Activated CD4-positive, alpha-beta T cell treated with anti-CD3 and anti-CD28 coated beads, Interleukin-2, amount 50 U/mL, for 1 hour (primary cell): ENCODE results near the gene ZBTB7C.

Experiments
- DNase-seq: peaks from one replicate; pipeline ENCODE4 v3.0.0-alpha.2; 2020

Gene ZBTB7C

GRCh38 chr18:48003426-48004349 lies 405.5 kb downstream of the ZBTB7C start:
- DNase-seq: no peak

GRCh38 chr18:48002933-48003365 lies 406.2 kb downstream of the ZBTB7C start:
- no peak for DNase-seq

GRCh38 chr18:48000701-48001100 lies 408.5 kb downstream of the ZBTB7C start:
- DNase-seq: no peak

GRCh38 chr18:47999801-48000248 lies 409.4 kb downstream of the ZBTB7C start:
- DNase-seq: no peak

GRCh38 chr18:47997338-47997780 lies 411.8 kb downstream of the ZBTB7C start:
- peak; percentile 20 for DNase-seq

GRCh38 chr18:47996091-47996541 lies 413.1 kb downstream of the ZBTB7C start:
- no peak for DNase-seq

- DNase-seq: no peak
Observed at GRCh38 chr18:47995654-47996053, 413.5 kb downstream of the ZBTB7C start.

- no peak for DNase-seq
Observed at GRCh38 chr18:47993409-47993808, 415.8 kb downstream of the ZBTB7C start.

GRCh38 chr18:47992976-47993375 lies 416.2 kb downstream of the ZBTB7C start:
- no peak for DNase-seq

- DNase-seq: no peak
Observed at GRCh38 chr18:47992266-47992665, 416.9 kb downstream of the ZBTB7C start.

- DNase-seq: no peak
Observed at GRCh38 chr18:47990981-47991380, 418.2 kb downstream of the ZBTB7C start.

- DNase-seq: no peak
Observed at GRCh38 chr18:47987388-47987699, 421.8 kb downstream of the ZBTB7C start.

- DNase-seq: no peak
Observed at GRCh38 chr18:47986620-47987387, 422.4 kb downstream of the ZBTB7C start.

- DNase-seq: no peak
Observed at GRCh38 chr18:47985866-47986265, 423.3 kb downstream of the ZBTB7C start.

GRCh38 chr18:47984991-47985390 lies 424.2 kb downstream of the ZBTB7C start:
- DNase-seq: no peak

GRCh38 chr18:47983946-47984345 lies 425.2 kb downstream of the ZBTB7C start:
- DNase-seq: no peak

GRCh38 chr18:47983055-47983454 lies 426.1 kb downstream of the ZBTB7C start:
- no peak for DNase-seq

- DNase-seq: no peak
Observed at GRCh38 chr18:47981830-47982229, 427.4 kb downstream of the ZBTB7C start.

GRCh38 chr18:47981320-47981719 lies 427.9 kb downstream of the ZBTB7C start:
- DNase-seq: no peak

- DNase-seq: no peak
Observed at GRCh38 chr18:47979611-47980200, 429.5 kb downstream of the ZBTB7C start.

- DNase-seq: no peak
Observed at GRCh38 chr18:47978603-47979002, 430.6 kb downstream of the ZBTB7C start.

GRCh38 chr18:47978141-47978540 lies 431.0 kb downstream of the ZBTB7C start:
- no peak for DNase-seq
